ENCODE data around the gene VIPR2. TPM values are rescaled to one million over a fixed set of nuclear protein-coding genes. Genes with fewer than 3 reads are reported as not detected.

VIPR2 gene
- total RNA-seq, 2 donors from 2014 or later: 10.9 to 18.2 TPM

DNA sequence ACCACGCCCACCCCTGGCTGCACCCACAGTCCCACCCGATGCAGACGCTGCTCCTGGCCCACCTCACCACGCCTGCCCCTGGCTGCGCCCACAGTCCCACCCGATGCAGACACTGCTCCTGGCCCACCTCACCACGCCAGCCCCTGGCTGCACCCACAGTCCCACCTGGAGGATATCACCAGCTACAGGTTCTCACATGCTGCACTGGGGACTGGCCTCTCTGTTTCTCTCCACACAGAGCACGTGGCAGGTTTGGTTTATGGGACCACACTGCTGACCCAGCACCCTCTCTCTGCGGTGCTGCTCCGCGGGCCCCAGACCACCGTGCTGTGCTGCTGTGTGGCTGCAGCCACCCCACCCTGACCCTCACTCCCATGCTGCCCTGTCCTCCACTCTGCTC lies 120.9 kb downstream of the VIPR2 start:
- ATAC-seq: no peak
- Histone ChIP-seq H3K9me3 (no peaks in the 10 kb centered on the region), H3K4me1 (peaks cover 14% of the 10 kb centered on the region), H3K27me3 (no peaks in the 10 kb centered on the region), H3K27ac (no peak overlapping the region), H3K36me3 (replicated peaks in 1 of 2; ENCODE audit: insufficient read depth in 1 of 2, low read depth in 2 of 2) (no peaks in the 10 kb centered on the region), H3K4me3 (no peak overlapping the region)
- 91 to 93% methylated on average over 6 to 12 of the region's 12 CpGs for WGBS, 2 donors
- intact Hi-C loops (cut with DNase I): no loop called here
- TF ChIP-seq POLR2A (IDR thresholded peaks at IDR 0.05): no peak
- TF ChIP-seq CTCF (IDR thresholded peaks at IDR 0.05): no peak
- DNase-seq: no peak

- no peaks in the 10 kb centered on the region for H3K9me3 ChIP-seq
- H3K4me3 ChIP-seq: no peak overlapping the region
- TF ChIP-seq CTCF (IDR thresholded peaks at IDR 0.05) (no peak), POLR2A (IDR thresholded peaks at IDR 0.05) (no peak)
- no peak for ATAC-seq
- H3K27me3 ChIP-seq: no peaks in the 10 kb centered on the region
- H3K27ac ChIP-seq: no peak overlapping the region
- peak in 1 of 4 donors; percentile 2 for DNase-seq
- intact Hi-C loops (cut with DNase I): no loop called here
- WGBS, 2 donors: 89 to 95% methylated on average over 14 to 17 of the region's 17 CpGs
- H3K36me3 ChIP-seq (replicated peaks in 1 of 2; ENCODE audit: insufficient read depth in 1 of 2, low read depth in 2 of 2): no peaks in the 10 kb centered on the region
- H3K4me1 ChIP-seq: peaks cover 14% of the 10 kb centered on the region
Measured at GRCh38 chr7:159023206-159023605, 121.5 kb downstream of the VIPR2 start.

- Histone ChIP-seq H3K27me3 (no peaks in the 10 kb centered on the region), H3K27ac (no peak overlapping the region), H3K4me1 (peaks cover 11% of the 10 kb centered on the region), H3K4me3 (no peak overlapping the region), H3K36me3 (replicated peaks in 1 of 2; ENCODE audit: insufficient read depth in 1 of 2, low read depth in 2 of 2) (no peaks in the 10 kb centered on the region), H3K9me3 (no peaks in the 10 kb centered on the region)
- TF ChIP-seq CTCF (IDR thresholded peaks at IDR 0.05): no peak
- peak in 2 of 4 donors; percentile 35 to 40 for DNase-seq
- no peak for ATAC-seq
- 68 to 69% methylated on average over 16 to 20 of the region's 20 CpGs for WGBS, 2 donors
- intact Hi-C loops (cut with DNase I): no loop called here
Measured at GRCh38 chr7:159022238-159022993, 122.3 kb downstream of the VIPR2 start.

DNA sequence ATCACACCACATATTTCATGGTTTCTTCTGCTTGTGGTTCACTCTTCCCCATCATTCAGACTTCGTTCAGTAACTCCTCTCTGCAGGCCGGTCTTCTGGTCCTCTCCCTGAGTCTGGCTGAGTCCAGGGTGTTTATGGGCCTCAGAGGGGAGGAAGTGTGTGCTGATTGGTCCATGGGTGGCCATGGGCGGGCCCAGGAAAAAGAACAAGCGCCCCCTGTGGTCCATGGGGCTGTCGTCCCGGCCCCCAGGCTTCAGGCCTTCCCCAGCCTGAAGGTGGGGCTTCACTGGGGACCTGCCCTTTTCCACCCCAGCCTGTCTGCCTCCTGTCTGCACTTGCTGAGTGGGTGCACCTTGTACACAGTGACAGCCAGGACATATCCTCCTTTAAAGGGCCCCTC lies 123.7 kb downstream of the VIPR2 start:
- H3K36me3 ChIP-seq (replicated peaks in 1 of 2; ENCODE audit: insufficient read depth in 1 of 2, low read depth in 2 of 2): no peaks in the 10 kb centered on the region
- H3K4me1 ChIP-seq: peaks cover 8% of the 10 kb centered on the region
- WGBS, 2 donors: 84 to 86% methylated on average over 6 of the region's 6 CpGs
- H3K9me3 ChIP-seq: no peaks in the 10 kb centered on the region
- DNase-seq (no peak), ATAC-seq (no peak)
- no peak overlapping the region for H3K4me3 ChIP-seq
- H3K27me3 ChIP-seq: no peaks in the 10 kb centered on the region
- TF ChIP-seq CTCF (IDR thresholded peaks at IDR 0.05) (no peak), POLR2A (IDR thresholded peaks at IDR 0.05) (no peak)
- no peak overlapping the region for H3K27ac ChIP-seq
- intact Hi-C loops (cut with DNase I): no loop called here

DNA sequence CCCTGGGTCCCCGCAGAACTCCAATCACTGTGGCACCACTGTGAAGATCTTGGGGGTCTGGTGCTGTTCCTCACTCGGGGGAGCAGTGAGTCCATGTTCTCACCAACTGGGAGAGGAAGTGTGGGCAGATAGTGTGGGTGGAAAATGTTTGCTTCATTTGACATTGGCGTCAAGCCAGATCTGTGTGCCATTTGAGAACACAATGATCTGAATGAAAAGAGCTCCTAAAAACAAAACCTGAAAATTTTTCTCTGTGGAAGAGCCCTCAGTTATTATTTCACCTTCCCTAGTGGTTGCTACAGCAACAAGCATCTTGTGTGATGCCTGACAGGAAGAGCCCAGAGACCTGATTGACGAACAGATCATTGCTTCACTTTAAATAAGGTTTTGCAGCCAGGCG lies 125.6 kb downstream of the VIPR2 start:
- Histone ChIP-seq H3K27ac (no peak overlapping the region), H3K9me3 (no peaks in the 10 kb centered on the region), H3K36me3 (replicated peaks in 1 of 2; ENCODE audit: insufficient read depth in 1 of 2, low read depth in 2 of 2) (no peaks in the 10 kb centered on the region), H3K4me1 (peaks cover 8% of the 10 kb centered on the region), H3K4me3 (no peak overlapping the region), H3K27me3 (no peaks in the 10 kb centered on the region)
- DNase-seq (peak in 1 of 4 donors; percentile 4), ATAC-seq (no peak)
- 50 to 55% methylated on average over 5 of the region's 5 CpGs for WGBS, 2 donors
- TF ChIP-seq POLR2A (IDR thresholded peaks at IDR 0.05) (no peak), CTCF (IDR thresholded peaks at IDR 0.05) (no peak)
- intact Hi-C loops (cut with DNase I): no loop called here
